ENCODE measurements around the gene PPP1R14D.

PPP1R14D gene

GRCh38 chr15:40830884-40831283, 2.4 kb upstream of the PPP1R14D start:
- no peaks in the 10 kb centered on the region for H3K27me3 ChIP-seq (ENCODE audit: insufficient read depth, low read depth, severe bottlenecking)
- no peak for TF ChIP-seq CTCF (IDR thresholded peaks at IDR 0.05; ENCODE audit: low read depth, low read length)
- no peak overlapping the region for H3K27ac ChIP-seq
- H3K36me3 ChIP-seq: no peaks in the 10 kb centered on the region
- no peak overlapping the region for H3K4me3 ChIP-seq (ENCODE audit: low read depth, low read length)
- no peaks in the 10 kb centered on the region for H3K9me3 ChIP-seq (ENCODE audit: severe bottlenecking)
- DNase-seq: no peak

DNA sequence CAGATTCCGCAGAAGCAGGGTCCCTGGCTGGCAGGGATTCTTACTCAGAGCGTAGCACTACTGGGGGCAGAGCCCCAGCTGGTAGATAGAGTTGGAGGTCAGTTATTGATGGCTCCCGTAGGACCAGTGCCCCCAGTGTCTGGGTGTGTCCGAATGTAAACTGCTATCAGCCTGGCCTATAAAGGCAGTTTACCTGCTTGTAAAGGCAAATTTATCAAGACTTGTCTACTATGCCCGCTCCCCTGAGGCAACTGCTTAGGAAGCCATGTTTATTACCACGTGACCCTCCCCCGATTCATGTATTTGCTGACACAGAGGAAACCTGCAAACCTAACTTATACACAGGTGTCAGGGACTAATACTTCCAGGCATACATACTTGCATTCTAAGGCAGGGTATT, 607 bp upstream of the PPP1R14D start:
- H3K27me3 ChIP-seq (ENCODE audit: insufficient read depth, low read depth, severe bottlenecking): no peaks in the 10 kb centered on the region
- H3K4me3 ChIP-seq (ENCODE audit: low read depth, low read length): no peak overlapping the region
- no peak for DNase-seq
- no peaks in the 10 kb centered on the region for H3K9me3 ChIP-seq (ENCODE audit: severe bottlenecking)
- no peaks in the 10 kb centered on the region for H3K36me3 ChIP-seq
- no peak overlapping the region for H3K27ac ChIP-seq
- TF ChIP-seq CTCF (IDR thresholded peaks at IDR 0.05; ENCODE audit: low read depth, low read length): no peak

DNA sequence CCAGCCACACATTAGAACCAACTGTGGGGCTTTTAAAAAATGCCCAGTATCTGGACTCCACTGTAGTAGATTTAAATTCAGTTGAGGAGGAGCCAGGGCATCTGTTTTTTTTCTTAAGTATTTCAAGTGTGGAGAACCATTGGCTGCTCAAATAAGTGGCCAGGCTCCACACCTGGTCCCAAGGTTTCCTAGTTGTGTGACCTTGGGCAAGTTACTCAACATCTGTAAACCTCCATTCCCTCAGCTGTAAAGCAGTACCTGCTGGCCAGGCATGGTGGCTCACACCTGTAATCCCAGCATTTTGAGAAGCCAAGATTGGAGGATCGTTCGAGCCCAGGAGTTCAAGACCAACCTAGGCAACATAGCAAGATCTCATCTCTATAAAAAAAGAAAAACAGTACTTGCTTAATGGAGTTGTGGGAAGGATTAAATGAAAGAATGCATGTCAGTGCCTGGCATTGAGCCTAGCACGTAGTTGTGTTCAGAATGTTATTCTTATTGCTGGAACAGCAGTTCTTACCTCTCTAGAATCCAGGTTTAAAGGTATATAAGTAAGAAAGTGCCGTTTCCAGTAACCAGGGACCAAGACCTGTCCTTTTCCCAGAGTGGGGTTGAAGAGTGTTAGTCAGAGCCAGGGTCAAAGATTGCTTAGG, 2.0 kb downstream of the PPP1R14D start:
- Histone ChIP-seq H3K27me3 (ENCODE audit: insufficient read depth, low read depth, severe bottlenecking) (no peaks in the 10 kb centered on the region), H3K27ac (no peak overlapping the region), H3K4me3 (ENCODE audit: low read depth, low read length) (no peak overlapping the region), H3K36me3 (no peaks in the 10 kb centered on the region), H3K9me3 (ENCODE audit: severe bottlenecking) (no peaks in the 10 kb centered on the region)
- DNase-seq: no peak
- TF ChIP-seq CTCF (IDR thresholded peaks at IDR 0.05; ENCODE audit: low read depth, low read length): no peak

GRCh38 chr15:40825661-40826422, 2.7 kb downstream of the PPP1R14D start:
- TF ChIP-seq CTCF (IDR thresholded peaks at IDR 0.05; ENCODE audit: low read depth, low read length): no peak
- Histone ChIP-seq H3K27ac (no peak overlapping the region), H3K36me3 (no peaks in the 10 kb centered on the region), H3K4me3 (ENCODE audit: low read depth, low read length) (no peak overlapping the region), H3K9me3 (ENCODE audit: severe bottlenecking) (no peaks in the 10 kb centered on the region), H3K27me3 (ENCODE audit: insufficient read depth, low read depth, severe bottlenecking) (no peaks in the 10 kb centered on the region)
- no peak for DNase-seq

- no peak for TF ChIP-seq CTCF (IDR thresholded peaks at IDR 0.05; ENCODE audit: low read depth, low read length)
- Histone ChIP-seq H3K9me3 (ENCODE audit: severe bottlenecking) (no peaks in the 10 kb centered on the region), H3K36me3 (no peaks in the 10 kb centered on the region), H3K27ac (no peak overlapping the region), H3K27me3 (ENCODE audit: insufficient read depth, low read depth, severe bottlenecking) (no peaks in the 10 kb centered on the region), H3K4me3 (ENCODE audit: low read depth, low read length) (no peak overlapping the region)
- no peak for DNase-seq
Measured at GRCh38 chr15:40823572-40824343, 4.8 kb downstream of the PPP1R14D start.

Measured in WERI-Rb-1 (cell line).